GM12878 (cell line): Measurements from ENCODE around the gene TSEN34. TPM values are rescaled to one million over a fixed set of nuclear protein-coding genes. Genes with fewer than 3 reads are reported as not detected.
A peak's percentile ranks its signal among the peaks of the same experiment; 100 is the strongest.

Experiments used
- CHD1 ChIP-seq: IDR thresholded peaks from 2 replicates; pipeline ENCODE4 v1.6.1; 2012; ENCODE audit warnings: low read depth, low read length, improper control_type of control experiment
- DPF2 ChIP-seq: fragments of 450-650 bp; IDR thresholded peaks from 2 replicates; pipeline ENCODE4 v1.6.1; 2017; ENCODE audit warnings: mild to moderate bottlenecking
- EGR1 ChIP-seq, 2 experiments: IDR thresholded peaks; 1 replicate in 1 of 2; 2 replicates in 1 of 2; pipeline ENCODE4 v1.6.1; 2011 to 2012; ENCODE audit warnings: low read depth in 2 of 2, low read length in 2 of 2, borderline replicate concordance in 1 of 2, mild to moderate bottlenecking in 1 of 2, moderate library complexity in 1 of 2
- FOXK2 ChIP-seq: fragments of 450-650 bp; IDR thresholded peaks from 2 replicates; pipeline ENCODE4 v1.6.1; 2017; ENCODE audit warnings: mild to moderate bottlenecking, moderate library complexity
- RBBP5 ChIP-seq: fragments of 200-600 bp; sonication (generic); conservative IDR thresholded peaks from 2 replicates; pipeline ENCODE4 v1.6.1; 2016
- RCOR1 ChIP-seq: conservative IDR thresholded peaks from 2 replicates; pipeline ENCODE4 v1.6.1; 2012; ENCODE audit warnings: low read depth, low read length, improper control_type of control experiment
- SIX5 ChIP-seq: IDR thresholded peaks from 2 replicates; pipeline ENCODE4 v1.6.1; 2011; ENCODE audit warnings: mild to moderate bottlenecking, low read depth, low read length, moderate library complexity; ENCODE audit not compliant: severe bottlenecking
- SPI1 ChIP-seq: IDR thresholded peaks from 2 replicates; pipeline ENCODE4 v1.6.1; 2011; ENCODE audit warnings: low read depth, mild to moderate bottlenecking, low read length, moderate library complexity, borderline replicate concordance; ENCODE audit not compliant: insufficient read depth
- SRF ChIP-seq, 2 experiments: IDR thresholded peaks; 2 replicates each; pipeline ENCODE4 v1.6.1; 2011; ENCODE audit warnings: low read depth in 2 of 2, low read length in 2 of 2, mild to moderate bottlenecking in 1 of 2, moderate library complexity in 1 of 2
- TAF1 ChIP-seq: IDR thresholded peaks from 2 replicates; pipeline ENCODE4 v1.6.1; 2011; ENCODE audit warnings: mild to moderate bottlenecking, low read depth, low read length, borderline replicate concordance
- TARDBP ChIP-seq: IDR thresholded peaks from 2 replicates; pipeline ENCODE4 v1.6.1; 2016; ENCODE audit warnings: borderline replicate concordance
- ZNF217 ChIP-seq: fragments of 450-650 bp; IDR thresholded peaks from 2 replicates; pipeline ENCODE4 v1.6.1; 2017; ENCODE audit warnings: antibody characterized with exemption, mild to moderate bottlenecking
- ZNF592 ChIP-seq: fragments of 450-650 bp; IDR thresholded peaks from 2 replicates; pipeline ENCODE4 v1.6.1; 2017; ENCODE audit warnings: mild to moderate bottlenecking, moderate library complexity
- ZNF622 ChIP-seq: fragments of 450-650 bp; IDR thresholded peaks from 2 replicates; pipeline ENCODE4 v1.6.1; 2017; ENCODE audit warnings: mild to moderate bottlenecking, inconsistent platforms
- polyA plus RNA-seq, 11 experiments: library from polyadenylated mRNA; depleted of rRNA in 4 of 11; unstranded in 6 of 11; stranded (reverse) in 5 of 11; fragments of >200 nt; fragmentation: Nextera tagmentation in 4 of 11; fragmentation: Illumina TruSeq in 1 of 11; extraction: Ambion mirVana in 4 of 11; extraction: Trizol in 1 of 11; gene quantifications; 1 replicate in 1 of 11; 2 replicates in 10 of 11; pipeline versions ENCODE4 v1.2.1 to v1.2.3, GENCODE V29; 2011 to 2016; ENCODE audit warnings: inconsistent platforms in 2 of 11, missing spikeins in 2 of 11, low read depth in 1 of 11
- total RNA-seq, 4 experiments: library from RNA; depleted of rRNA in 3 of 4; stranded (reverse); fragments of >200 nt in 3 of 4; fragmentation: Illumina TruSeq in 1 of 4; extraction: Trizol in 1 of 4; gene quantifications; 2 replicates each; pipeline versions ENCODE4 v1.2.1 to v1.2.3, GENCODE V29; 2013 to 2021
- TF ChIP-seq, protein P1 (sequence below): fragments of 450-650 bp; IDR thresholded peaks from 2 replicates; pipeline ENCODE4 v1.6.1; 2017; ENCODE audit warnings: mild to moderate bottlenecking

The TSEN34 gene
- total and polyA plus RNA-seq, 10 of the 15 experiments (the other 5 are each of a cell fraction or from before 2014, with no cell fraction given) = 1.0 to 35.9 (median 16.8) TPM

DNA sequence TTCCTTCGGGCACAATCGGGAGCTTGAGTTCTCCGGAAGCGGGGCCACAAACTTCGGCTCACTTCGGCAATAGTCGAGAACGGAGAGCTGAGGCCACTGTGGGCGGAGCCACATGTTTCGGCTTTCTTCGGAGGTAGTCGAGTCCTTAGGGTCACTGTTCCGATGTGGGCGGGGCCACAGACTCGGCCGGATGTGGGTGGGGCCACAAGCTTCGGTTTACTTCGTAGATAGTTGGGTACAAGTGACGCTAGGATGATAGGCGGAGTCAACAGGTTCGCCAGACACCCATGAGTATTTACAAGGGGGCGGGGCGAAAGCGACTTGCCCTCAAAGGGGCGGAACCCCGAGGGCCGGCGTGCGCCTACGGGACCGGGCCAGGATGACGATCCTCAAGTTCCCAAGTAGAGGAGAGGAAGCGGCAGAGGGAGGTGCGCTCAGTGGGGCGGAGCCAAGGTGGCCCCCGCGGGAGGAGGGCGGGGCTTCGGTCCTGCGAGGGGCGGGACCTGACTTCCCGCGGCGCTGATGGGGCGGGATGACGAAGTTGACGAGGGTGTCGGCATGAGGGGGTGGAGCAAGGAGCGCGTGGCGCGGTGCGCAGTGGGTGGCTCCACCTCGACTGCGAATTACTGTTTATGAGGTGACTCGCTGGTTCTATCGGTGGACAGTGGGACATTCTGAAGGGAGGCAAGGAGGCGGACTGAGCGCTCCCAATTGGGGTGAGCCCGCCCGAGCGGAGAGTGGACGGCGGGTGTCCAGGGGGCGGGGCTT, 1.2 kb upstream of the TSEN34 start (continued):
- TF ChIP-seq ZNF592 = no peak
- TF ChIP-seq FOXK2 = no peak
- TF ChIP-seq EGR1 (IDR thresholded peaks at IDR 0.05; ENCODE audit: borderline replicate concordance in 1 of 2, low read depth in 2 of 2, low read length in 2 of 2) = peak in 1 of 2 experiments; percentile 43; a peak in 1 of 3 replicates
- TF ChIP-seq SIX5 = no peak
- TF ChIP-seq RBBP5 = no peak
- 0 out of 2 replicates have a peak, but pooled peaks have one; percentile 79 for TF ChIP-seq CHD1
- peak; percentile 65; the same call in 1 of the 2 replicates for TF ChIP-seq SPI1
- TF ChIP-seq, protein P1, sequence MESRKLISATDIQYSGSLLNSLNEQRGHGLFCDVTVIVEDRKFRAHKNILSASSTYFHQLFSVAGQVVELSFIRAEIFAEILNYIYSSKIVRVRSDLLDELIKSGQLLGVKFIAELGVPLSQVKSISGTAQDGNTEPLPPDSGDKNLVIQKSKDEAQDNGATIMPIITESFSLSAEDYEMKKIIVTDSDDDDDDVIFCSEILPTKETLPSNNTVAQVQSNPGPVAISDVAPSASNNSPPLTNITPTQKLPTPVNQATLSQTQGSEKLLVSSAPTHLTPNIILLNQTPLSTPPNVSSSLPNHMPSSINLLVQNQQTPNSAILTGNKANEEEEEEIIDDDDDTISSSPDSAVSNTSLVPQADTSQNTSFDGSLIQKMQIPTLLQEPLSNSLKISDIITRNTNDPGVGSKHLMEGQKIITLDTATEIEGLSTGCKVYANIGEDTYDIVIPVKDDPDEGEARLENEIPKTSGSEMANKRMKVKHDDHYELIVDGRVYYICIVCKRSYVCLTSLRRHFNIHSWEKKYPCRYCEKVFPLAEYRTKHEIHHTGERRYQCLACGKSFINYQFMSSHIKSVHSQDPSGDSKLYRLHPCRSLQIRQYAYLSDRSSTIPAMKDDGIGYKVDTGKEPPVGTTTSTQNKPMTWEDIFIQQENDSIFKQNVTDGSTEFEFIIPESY = no peak
- no peak for TF ChIP-seq TARDBP
- no peak for TF ChIP-seq TAF1
- no peak for TF ChIP-seq ZNF622
- TF ChIP-seq RCOR1 = no peak
- no peak for TF ChIP-seq ZNF217
- 0 out of 2 replicates have a peak, but pooled peaks have one; percentile 11 for TF ChIP-seq DPF2
- no peak for TF ChIP-seq SRF (IDR thresholded peaks at IDR 0.05; ENCODE audit: low read depth in 2 of 2, low read length in 2 of 2)
